HFF-Myc (cell line): ENCODE data around the gene PDE4B.

Source experiments
- DNase-seq: peaks from one replicate; pipeline ENCODE4 v3.0.0-alpha.2; 2011; ENCODE audit warnings: low read depth; ENCODE audit errors: extremely low read depth
- H3K4me3 ChIP-seq: replicated peaks from 2 replicates; pipeline ENCODE4 v1.5.1; 2011; ENCODE audit warnings: low read depth, mild to moderate bottlenecking, control low read depth, low read length
- CTCF ChIP-seq: IDR thresholded peaks from 2 replicates; pipeline ENCODE4 v1.5.1; 2012; ENCODE audit warnings: mild to moderate bottlenecking, low read depth, low read length, control low read depth; ENCODE audit errors: missing control alignments

PDE4B gene

GRCh38 chr1:66211521-66211920 lies 418.8 kb downstream of the PDE4B start:
- no peak for DNase-seq
- no peak overlapping the region for H3K4me3 ChIP-seq
- no peak for TF ChIP-seq CTCF

- TF ChIP-seq CTCF = no peak
- no peak overlapping the region for H3K4me3 ChIP-seq
- no peak for DNase-seq
Measured at GRCh38 chr1:66213491-66213890, 420.8 kb downstream of the PDE4B start.

- no peak for DNase-seq
- no peak for TF ChIP-seq CTCF
- H3K4me3 ChIP-seq = no peak overlapping the region
Measured at GRCh38 chr1:66214901-66215300, 422.2 kb downstream of the PDE4B start.

- TF ChIP-seq CTCF = no peak
- H3K4me3 ChIP-seq = no peak overlapping the region
- DNase-seq = no peak
Measured at GRCh38 chr1:66217021-66217420, 424.3 kb downstream of the PDE4B start.

GRCh38 chr1:66217561-66217960 lies 424.9 kb downstream of the PDE4B start:
- no peak for TF ChIP-seq CTCF
- no peak overlapping the region for H3K4me3 ChIP-seq
- no peak for DNase-seq

GRCh38 chr1:66220477-66220876 lies 427.8 kb downstream of the PDE4B start:
- TF ChIP-seq CTCF = no peak
- H3K4me3 ChIP-seq = no peak overlapping the region
- no peak for DNase-seq

- H3K4me3 ChIP-seq = no peak overlapping the region
- DNase-seq = no peak
- TF ChIP-seq CTCF = no peak
Measured at GRCh38 chr1:66223681-66224080, 431.0 kb downstream of the PDE4B start.
